Activated T-helper 1 cell treated with Interleukin-2 at 50 U/mL for 16 hours (primary cell): ENCODE results near the gene ODF2L.

ENCODE experiments used
- DNase-seq: peaks from one replicate; pipeline ENCODE4 v3.0.0-alpha.2; 2020; ENCODE audit warnings: low read depth

Gene ODF2L

GRCh38 chr1:86395751-86396497, at the start of gene ODF2L:
Gene ODF2L, minus strand, starts transcription at chr1:86396323. Its CDS starts 9,296 bp downstream, at chr1:86387027.
- peak; percentile 79 for DNase-seq

- no peak for DNase-seq
These were observed 49.8 kb upstream of the ODF2L start for GRCh38 chr1:86445919-86446318.

GRCh38 chr1:86441997-86442396, 45.9 kb upstream of the ODF2L start:
- no peak for DNase-seq

- no peak for DNase-seq
These were observed 45.5 kb upstream of the ODF2L start for GRCh38 chr1:86441581-86441980.

- no peak for DNase-seq
These were observed 39.9 kb upstream of the ODF2L start for GRCh38 chr1:86436041-86436440.

GRCh38 chr1:86435327-86435726, 39.2 kb upstream of the ODF2L start:
- no peak for DNase-seq

- no peak for DNase-seq
These were observed 37.9 kb upstream of the ODF2L start for GRCh38 chr1:86434059-86434458.

GRCh38 chr1:86430376-86430775, 34.3 kb upstream of the ODF2L start:
- DNase-seq: no peak

- no peak for DNase-seq
These were observed 33.7 kb upstream of the ODF2L start for GRCh38 chr1:86429835-86430234.

- DNase-seq: no peak
These were observed 33.1 kb upstream of the ODF2L start for GRCh38 chr1:86429122-86429725.

- DNase-seq: no peak
These were observed 27.8 kb upstream of the ODF2L start, which contains the start of gene CLCA2 for GRCh38 chr1:86423873-86424272. Gene CLCA2, plus strand, starts transcription at chr1:86424171. Its CDS starts 77 bp downstream, at chr1:86424248.

- no peak for DNase-seq
These were observed 27.4 kb upstream of the ODF2L start for GRCh38 chr1:86423473-86423872.

- no peak for DNase-seq
These were observed 25.6 kb upstream of the ODF2L start for GRCh38 chr1:86421601-86422280.

- no peak for DNase-seq
These were observed 23.3 kb upstream of the ODF2L start for GRCh38 chr1:86419277-86419903.

GRCh38 chr1:86416343-86416742, 20.2 kb upstream of the ODF2L start:
- DNase-seq: no peak

GRCh38 chr1:86410879-86411278, 14.8 kb upstream of the ODF2L start:
- DNase-seq: no peak

GRCh38 chr1:86409416-86410021, 13.4 kb upstream of the ODF2L start:
- no peak for DNase-seq

GRCh38 chr1:86396498-86396890, 371 bp upstream of the ODF2L start:
- no peak for DNase-seq

GRCh38 chr1:86394416-86394815, 1.7 kb downstream of the ODF2L start:
- no peak for DNase-seq

GRCh38 chr1:86389307-86389706, 6.8 kb downstream of the ODF2L start:
- no peak for DNase-seq

- no peak for DNase-seq
These were observed 7.3 kb downstream of the ODF2L start for GRCh38 chr1:86388777-86389176.

- no peak for DNase-seq
These were observed 8.1 kb downstream of the ODF2L start for GRCh38 chr1:86387916-86388627.
